ENCODE data around the gene ITGB3.

DNA sequence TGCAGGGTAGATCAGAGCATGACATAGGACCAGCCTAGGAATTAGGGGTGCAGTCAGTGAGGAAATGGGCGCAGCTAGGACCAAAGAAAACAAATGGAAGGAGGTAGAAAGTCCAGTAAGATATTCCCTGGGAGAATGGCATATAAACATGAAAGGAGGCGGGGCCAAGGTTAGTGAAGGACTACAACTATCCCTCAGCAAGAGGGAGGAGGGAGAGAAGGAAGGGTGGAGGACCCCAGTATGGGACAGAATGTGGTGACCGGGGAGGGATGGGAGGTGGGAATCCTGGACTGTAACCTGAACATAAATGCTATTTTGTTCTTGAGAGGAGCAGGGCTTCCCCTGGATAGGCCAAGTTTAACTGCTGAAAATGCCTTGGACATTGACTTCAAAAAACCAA is 22.8 kb downstream of the ITGB3 start:
- TF ChIP-seq, protein P1, sequence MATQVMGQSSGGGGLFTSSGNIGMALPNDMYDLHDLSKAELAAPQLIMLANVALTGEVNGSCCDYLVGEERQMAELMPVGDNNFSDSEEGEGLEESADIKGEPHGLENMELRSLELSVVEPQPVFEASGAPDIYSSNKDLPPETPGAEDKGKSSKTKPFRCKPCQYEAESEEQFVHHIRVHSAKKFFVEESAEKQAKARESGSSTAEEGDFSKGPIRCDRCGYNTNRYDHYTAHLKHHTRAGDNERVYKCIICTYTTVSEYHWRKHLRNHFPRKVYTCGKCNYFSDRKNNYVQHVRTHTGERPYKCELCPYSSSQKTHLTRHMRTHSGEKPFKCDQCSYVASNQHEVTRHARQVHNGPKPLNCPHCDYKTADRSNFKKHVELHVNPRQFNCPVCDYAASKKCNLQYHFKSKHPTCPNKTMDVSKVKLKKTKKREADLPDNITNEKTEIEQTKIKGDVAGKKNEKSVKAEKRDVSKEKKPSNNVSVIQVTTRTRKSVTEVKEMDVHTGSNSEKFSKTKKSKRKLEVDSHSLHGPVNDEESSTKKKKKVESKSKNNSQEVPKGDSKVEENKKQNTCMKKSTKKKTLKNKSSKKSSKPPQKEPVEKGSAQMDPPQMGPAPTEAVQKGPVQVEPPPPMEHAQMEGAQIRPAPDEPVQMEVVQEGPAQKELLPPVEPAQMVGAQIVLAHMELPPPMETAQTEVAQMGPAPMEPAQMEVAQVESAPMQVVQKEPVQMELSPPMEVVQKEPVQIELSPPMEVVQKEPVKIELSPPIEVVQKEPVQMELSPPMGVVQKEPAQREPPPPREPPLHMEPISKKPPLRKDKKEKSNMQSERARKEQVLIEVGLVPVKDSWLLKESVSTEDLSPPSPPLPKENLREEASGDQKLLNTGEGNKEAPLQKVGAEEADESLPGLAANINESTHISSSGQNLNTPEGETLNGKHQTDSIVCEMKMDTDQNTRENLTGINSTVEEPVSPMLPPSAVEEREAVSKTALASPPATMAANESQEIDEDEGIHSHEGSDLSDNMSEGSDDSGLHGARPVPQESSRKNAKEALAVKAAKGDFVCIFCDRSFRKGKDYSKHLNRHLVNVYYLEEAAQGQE (IDR thresholded peaks at IDR 0.05; ENCODE audit: insufficient read depth in 1 of 2, low read depth in 2 of 2, low read length in 2 of 2): no peak
- TF ChIP-seq POLR2AphosphoS5 (IDR thresholded peaks at IDR 0.05; ENCODE audit: low read depth, low read length): no peak
- TF ChIP-seq TAF1 (IDR thresholded peaks at IDR 0.05; ENCODE audit: borderline replicate concordance, insufficient read depth, low read length): no peak
- TF ChIP-seq FOXP2 (optimal IDR thresholded peaks at IDR 0.05; ENCODE audit: borderline replicate concordance, extremely low read depth, extremely low read length, insufficient read depth): no peak
